HG02981 (cell line): ENCODE results near the gene HES7.
A peak's percentile ranks its signal among the peaks of the same experiment; 100 is the strongest.

Experiments
- ATAC-seq: cut with Tn5 transposase; IDR thresholded peaks from one replicate; pipeline ENCODE4 v1.9.1; 2021; ENCODE audit warnings: mild to moderate bottlenecking, moderate library complexity; ENCODE audit not compliant: unreplicated experiment

The HES7 gene

DNA sequence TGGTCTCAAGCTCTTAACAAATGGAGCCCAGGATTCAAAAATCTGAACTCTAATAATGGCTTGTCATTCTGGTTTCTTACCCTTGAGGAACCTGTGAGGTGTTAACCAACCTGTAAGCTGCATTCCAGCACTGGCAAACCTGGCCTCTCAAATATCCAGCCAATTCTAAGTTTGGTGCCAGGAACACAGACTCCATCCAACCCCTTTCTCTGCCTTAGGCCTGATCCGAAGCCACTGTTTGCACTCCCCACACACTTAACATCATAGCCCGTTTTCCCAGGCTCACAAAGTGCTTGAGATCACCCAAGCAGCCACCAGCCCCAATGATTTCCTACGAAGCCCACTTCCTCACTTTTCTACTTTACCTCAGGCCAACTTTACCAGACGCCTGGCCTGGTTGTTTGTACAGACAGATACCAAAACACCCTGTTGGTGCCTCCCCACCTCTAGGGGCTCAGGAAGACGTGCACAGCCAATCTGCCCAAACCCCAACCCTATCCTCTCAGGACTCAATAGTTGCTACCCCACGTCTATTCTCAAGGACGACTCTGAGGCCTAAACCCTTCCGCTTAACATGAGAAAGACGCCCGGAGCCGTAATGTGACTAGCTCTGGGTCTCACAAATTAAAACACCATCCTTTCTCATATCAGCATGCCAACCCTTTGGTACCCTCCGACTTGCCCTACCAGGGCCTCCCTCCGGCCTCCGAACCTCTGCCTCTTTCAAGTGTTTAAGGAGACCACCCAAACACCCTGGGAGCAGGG is 31.5 kb upstream of the HES7 start:
- no peak for ATAC-seq

DNA sequence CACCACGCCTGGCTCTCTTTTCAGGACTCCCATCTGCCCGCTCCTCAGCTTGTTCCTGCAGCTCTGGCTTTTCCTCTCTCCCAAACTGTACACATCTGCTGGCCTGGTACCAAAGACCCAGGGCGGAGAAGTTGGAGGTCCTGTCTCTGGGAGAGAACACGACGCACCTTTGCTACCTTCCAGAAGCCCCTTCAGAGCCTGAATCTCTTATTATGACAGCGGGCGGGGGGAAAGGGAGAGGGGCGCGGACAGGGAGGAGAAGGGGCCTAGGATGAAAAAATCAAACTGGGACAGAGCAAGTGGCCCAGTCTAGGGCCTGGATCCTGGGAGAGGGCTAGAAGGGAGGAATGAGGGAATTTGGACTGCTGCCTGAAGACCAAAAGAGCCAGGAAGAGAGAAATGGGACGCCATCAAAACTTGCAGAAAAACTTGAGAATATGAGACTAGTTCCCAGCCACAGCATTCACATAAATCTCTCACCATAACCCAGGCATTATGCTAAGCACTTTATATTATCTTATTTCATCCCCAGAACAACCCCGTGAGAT is 30.8 kb upstream of the HES7 start:
- no peak for ATAC-seq

DNA sequence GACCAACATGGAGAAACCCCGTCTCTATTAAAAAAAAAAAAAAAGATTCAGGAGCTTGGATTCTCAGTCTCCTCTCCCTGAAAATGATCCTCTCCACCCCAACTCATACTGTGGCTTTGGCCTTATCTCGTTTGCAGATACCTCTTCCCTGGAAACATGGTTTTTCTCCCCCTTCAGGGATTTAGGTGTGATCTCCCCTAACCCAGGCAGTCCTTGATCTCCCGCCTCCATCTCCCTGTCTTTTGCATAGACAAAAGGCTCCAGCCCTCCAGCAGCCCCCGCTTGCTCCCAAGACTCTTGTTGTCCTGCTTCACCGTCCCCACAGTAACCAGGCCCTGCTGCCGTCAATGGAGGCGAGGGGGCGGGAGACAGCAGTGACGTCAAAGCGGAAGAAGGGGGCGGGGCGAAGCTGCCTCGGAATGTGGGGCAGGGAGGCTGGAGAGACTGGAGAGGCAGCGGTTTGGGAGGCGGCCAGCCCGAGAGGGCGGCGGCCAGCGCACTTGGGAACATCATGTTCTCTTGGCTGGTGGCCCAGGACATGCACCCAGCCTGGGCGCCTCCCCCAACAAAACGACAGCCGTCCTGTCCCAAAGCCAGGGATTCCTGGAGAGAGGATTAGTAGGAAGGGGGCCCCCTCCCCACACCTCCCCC is 30.2 kb upstream of the HES7 start:
- no peak for ATAC-seq

DNA sequence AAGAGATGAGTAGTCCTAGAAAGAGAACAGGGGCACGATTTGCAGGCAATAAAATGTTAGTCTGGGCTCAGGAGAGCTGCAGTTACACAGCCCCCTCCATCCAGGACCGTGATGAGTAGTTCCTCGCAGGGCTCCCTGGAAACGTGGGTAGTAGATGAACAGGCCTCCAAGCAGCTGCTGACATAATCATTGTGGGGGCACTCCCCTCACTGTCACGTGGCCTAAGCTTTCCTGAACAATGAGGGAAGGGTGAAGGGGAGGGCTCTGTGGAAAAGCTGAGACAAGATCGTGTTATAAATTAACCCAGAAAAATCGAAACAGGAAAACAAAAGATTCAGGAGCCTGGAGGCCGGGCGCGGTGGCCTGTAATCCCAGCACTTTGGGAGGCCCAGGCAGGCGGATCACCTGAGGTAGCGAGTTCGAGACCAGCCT is 29.6 kb upstream of the HES7 start:
- ATAC-seq: no peak

DNA sequence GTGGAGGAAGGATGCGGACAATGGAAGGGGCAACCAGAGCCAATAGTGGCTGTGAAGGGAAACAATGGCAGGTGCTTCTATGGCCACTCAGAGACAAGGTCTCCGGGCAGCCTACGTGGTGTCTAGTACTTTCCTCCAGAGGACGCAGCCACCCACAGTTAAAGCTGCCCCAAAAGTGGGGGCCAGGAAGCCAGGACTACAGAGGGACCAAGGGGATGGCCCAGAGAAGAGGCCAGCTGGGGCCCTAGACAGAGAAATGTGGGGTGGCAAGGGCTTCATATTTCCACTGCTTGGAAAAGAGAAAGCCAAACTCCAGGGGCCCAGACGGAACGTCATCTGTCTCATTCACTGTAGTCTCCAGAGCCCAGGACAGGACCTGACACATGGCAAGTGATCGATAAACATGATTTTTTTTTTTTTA is 29.1 kb upstream of the HES7 start:
- ATAC-seq: no peak

DNA sequence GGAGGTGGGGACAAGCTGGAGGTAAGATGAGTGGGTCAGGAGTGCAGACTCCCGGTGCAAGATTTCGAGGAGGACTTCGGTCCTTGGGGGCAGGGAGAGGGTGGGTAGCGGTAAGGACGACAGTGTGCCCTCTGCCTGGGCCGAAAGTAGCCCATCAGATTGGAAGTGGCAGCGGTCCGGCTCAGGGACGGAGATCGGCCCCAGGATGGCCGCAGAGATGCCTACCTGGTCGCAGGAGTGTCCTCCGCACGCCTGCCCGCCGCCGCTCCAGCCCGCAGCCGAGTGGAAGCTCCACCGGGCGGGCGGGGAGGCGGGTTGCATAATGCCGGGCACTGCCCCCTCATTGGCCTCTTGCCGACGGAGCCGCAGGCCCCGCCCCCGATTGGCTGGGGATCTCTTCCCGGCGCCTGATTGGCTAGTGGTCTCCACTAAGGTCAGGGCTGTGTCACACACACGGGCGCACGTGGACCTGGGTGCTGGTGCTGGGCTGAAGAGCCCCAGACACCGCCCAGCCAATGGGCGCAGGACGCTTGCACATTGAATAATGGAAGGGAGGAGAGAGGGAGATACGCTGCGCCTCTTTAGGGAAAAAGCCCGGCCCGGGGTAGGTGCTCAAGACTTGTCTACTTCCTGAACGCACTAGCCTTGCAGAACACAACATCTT is 28.3 kb upstream of the HES7 start, which contains the start of gene PER1:
TSS of gene PER1 (minus strand) at position 293 of the 664 bp plus-strand sequence. CDS start 1,698 bp downstream, outside the sequence.
- no peak for ATAC-seq

DNA sequence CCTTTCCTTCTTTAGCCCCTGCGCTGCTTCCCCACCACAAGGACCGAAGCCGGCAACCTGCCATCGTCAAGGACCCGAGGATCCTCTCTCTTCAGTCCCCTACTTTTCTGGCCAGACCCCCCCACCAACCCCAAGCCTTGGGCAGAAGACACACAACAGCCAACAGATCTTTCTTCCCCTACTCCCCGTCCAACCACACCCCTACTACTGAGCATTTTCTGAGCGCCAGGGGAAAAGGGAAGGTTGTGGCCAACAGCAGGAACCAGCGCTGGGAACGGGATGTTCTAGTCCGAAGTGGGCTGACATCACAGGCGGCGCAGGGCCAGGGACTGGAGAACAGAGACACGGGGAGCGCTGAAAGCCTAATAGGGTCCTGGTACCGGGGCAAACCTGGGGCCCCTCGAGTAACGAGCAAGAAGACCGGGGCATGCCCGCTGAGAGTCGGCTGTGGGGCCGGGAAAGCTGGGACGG is 27.8 kb upstream of the HES7 start:
- no peak for ATAC-seq

DNA sequence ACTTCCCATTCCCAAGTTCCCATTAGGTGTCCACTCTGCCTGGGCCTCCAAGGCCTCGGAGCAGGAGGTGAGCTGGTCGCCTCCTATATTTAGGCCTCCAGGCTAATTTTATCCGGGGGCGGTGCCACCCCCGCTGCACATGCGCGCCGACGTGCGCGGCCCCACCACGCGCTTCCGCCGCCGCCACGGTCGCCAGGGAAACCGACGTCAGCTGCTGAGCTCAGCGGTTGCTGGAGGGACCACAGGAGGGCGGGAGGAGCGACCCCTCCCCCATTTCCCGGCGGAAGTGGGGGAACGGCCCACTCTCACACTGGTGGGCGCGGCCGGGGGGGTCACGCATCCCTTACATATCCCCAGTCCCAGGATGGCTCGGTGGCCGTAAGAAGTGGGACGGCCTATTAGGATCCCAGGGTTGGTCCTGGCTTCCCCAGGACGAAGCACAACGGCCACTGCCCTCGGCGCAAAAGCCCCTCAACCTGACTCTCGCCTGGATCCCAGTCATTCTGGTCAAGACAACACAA is 27.3 kb upstream of the HES7 start:
- peak; percentile 39 for ATAC-seq

DNA sequence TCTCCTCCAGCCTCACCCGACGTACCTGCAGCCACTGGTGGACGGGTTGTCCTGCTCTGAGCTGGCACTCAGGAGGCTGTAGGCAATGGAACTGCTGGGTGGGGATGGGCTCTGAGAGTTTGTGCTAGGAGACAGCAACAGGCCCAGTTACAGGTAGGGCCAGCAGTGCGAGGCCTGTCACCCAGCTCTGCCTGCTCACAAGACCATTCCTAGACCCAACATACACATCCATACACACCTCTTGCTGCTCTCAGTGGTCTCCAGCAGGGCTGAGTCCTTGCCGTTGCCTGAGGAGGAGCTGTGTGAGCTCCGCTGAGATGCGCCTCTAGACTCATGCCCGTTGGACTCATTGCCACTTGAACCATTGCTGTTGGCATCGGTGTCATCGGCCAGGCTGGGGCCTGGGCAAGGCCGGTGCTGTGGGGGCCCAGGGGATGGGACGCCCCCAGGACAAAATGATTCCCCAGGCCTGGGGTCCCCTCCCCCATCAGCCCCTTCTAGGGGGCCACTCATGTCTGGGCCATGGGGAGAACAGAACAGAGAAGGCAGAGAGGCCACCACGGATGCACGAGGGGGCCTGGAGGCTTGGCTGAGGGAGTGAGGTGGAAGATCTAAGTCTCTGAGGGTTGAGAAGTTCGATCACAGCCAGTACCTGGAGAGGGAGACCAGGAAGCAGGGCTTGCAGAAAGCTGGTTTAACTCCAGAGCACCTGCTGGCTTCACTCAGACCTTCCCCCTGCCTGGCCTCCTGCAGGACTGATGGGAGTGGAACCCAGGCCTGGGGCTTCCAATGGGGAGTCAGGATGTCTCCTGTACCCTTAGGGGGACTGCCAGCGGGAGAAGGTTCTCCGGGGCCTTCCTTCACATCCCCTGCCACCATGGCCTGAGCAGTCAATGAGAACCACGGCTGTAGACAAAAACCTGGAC is 26.6 kb upstream of the HES7 start:
- ATAC-seq: no peak

DNA sequence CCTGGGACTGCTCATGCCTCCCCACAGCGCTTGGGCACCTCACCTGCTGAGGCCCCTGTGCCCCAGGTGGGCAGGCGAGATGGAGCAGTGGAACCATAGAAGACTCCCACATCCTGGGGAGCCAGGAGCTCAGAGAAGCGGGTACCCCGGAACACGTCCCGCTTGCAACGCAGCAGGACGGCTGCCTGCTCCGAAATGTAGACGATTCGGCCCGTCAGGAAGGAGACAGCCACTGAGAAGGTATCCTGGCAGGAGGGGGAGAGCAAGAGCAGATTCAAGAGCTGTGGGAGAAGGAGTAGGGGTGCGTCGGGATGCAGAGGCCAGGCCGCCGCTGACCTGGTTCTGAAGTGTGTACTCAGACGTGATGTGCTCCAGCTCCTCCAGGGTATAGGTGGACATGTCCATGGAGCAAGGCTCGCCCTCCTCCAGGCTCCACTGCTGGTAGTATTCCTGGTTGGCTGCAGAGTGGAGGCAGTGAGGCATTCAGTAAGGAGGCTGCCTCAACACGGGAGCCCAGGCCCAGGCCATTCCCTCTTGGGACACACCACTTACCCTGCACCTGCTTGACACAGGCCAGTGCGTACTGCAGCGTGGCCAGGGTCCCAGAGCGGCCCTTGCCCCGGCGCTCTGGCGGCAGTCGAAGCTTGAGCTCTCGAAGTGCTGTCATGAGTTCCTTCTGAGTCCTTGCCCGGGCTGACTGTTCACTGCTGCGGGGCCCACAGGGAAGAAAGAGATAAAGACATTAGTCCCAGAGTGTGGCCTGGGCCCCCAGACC is 25.7 kb upstream of the HES7 start:
- ATAC-seq: no peak

DNA sequence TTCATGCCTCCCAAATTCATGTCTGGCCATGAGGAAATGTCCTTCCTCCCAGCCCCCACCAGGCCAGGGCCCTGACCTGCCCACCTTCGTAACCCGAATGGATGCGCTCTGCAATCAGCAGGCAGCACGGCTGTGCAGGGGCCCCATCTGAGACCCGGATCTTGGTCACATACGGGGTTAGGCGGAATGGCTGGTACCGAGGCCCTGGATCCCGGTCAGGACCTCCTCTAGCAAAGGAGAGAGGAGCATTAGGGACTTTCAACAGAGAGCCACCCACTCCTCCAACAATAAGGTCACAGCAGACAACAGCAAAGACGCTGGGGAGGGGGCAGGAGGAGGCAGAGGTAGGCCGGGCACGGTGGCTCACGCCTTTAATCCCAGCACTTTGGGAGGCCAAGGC is 24.7 kb upstream of the HES7 start:
- ATAC-seq: no peak

DNA sequence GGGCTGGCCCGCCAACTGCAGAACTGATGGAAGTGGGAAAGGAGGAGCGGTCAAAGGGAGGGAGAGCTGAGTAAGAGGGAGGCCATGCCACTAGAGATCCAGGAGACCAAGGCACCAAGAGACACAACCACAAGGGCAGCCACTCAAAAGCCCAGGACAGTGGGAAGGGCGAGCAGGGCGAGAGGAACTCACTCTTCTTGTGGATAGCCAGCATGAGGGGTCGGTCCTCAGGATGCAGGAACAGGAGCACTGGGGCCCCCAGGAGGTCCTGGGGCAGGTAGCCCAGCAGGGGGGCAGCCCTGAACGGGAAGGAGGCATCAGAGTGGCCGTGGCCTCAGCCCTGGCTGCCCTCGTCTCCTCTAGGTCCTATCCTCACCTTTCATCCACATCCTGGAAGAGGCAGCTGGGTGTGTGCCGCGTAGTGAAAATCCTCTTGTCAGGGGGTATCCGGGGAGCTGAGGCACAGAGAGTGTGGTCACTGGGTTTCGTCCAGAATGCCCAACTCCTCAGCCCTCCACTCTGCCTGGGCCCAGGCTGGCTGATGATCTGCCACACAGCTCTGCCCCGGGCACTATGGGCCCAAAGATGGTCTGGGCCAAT is 24.0 kb upstream of the HES7 start:
- no peak for ATAC-seq

DNA sequence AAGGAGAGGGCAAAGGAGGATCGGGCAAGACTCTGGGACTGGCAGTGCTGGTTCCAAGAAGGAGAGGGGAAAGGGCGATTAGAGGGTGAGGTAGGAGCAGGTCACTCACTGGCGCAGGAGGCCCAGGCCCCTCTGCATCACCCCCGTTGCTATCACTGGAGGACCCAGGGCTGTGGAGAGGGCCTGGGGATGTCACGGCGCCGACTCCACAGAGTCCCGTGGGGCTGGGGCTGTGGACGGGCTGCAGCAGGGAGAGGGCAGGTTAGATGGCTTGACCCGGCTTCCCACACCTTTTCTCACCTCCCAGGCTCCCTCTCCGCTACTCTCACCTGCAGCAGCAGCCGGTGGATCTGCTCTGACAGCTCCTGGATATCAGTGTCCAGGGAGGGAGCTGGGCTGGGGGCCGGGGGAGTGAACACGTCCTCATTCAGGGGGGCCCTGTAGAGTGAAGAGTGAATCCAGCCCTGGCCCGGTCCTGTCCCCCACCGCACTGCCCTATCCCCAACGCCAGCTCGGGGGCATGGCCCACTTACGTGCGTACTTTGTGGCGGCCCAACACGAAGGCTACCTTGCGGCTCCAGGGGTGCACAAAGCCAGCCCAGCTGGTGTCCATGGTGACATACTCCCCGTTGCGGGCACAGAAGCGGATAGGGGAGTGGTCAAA is 23.4 kb upstream of the HES7 start:
- no peak for ATAC-seq

DNA sequence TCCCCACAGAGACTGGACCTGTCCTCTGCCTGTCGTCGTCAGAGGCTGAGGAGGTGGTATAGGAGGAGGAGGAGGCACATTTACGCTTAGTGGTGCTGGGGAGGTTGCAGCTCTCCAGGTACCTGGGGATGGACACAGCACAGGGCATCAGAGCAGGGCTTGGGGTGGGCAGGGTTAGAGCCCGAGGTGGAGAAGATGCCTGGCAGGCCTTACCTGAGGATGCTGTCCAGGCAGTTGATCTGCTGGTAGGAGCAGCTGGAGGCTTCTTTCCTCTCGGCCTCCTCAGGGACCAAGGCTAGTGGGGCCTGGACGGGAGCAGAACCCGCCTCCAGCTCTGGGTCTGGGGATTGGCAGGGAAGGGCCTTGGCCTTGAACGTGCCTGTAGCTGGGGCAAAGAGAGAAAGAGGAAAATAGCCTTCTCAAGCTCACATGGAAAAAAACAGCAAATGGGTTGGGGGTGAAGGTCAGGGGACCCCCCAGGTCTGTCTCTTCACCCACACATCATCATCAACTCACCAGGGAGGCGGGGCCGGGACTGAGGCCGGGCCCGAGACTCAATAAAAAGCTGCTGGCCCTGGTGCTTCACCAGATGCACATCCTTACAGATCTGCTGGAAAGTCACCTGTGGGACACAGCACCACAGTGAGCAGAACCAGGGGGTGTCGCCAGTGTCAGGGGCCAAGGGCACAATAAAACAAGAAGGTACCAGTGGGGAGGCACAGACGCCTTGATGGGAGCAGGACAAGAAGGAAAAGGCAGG is 22.7 kb upstream of the HES7 start:
- no peak for ATAC-seq

DNA sequence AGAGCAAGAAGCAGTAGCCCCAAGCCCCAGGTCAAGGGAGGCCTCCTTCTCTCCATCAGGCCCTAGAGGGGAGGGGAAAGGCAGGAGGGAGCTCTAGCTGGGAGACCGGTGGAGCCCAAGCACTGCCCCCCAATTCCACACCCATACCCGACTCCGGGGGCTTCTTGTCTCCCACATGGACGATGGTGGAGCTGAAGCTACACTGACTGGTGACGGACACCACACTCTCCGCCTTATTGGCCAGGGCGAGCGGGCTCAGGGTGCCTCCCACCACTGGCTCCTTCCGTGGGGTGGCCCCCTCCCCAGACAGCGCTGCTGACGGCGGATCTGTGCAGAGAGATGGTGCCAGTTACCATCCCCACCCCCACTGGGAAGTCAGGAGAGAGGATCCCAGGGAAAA is 21.9 kb upstream of the HES7 start:
- no peak for ATAC-seq

DNA sequence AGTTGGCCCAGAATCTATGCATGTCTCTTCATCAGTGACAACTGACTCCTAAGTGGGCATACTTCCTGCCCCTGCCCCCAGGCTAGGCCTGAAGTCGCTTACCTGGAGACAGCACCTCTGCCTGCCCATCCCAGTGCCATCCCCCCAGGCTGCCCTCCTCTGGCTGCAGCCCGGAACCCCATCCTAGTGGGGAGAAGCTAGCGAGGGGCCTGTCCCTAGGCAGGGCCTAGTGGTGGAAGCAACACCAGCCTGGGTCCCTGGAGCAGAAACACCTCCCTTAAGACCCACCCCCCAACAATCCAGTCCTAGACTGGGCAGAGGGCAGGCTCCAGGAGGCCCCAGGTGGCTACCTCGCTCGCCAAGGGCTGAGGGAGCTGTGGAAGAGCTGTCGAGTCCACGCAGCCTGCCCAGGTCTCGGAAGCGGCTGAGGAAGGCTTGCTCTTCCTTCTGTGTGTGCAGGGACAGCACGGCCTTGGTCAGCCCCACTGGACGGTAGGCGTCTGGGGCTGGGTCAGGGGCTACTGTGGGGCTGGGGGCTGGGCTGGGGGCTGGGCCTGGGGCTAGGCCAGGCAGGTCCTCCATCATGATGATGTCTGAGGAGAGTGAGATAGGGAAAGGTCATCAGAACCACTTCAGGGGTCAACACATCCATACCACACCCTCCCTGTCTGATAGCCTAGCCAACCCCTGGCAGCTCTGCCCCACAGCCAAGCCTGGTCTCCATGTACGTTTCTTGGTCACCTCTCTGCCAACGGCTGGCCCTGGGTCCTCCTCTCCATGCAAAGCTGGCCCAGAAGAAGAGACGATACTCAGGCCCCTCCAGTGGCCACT is 20.7 kb upstream of the HES7 start:
- no peak for ATAC-seq
